Fibroblast of villous mesenchyme (primary cell): ENCODE data around the gene CDK9. TPM values are rescaled to one million over a fixed set of nuclear protein-coding genes. Genes with fewer than 3 reads are reported as not detected.

Experiments used
- DNase-seq: peaks from one replicate; pipeline ENCODE4 v3.0.0-alpha.2; 2010; ENCODE audit warnings: low read depth
- H3K4me3 ChIP-seq: 2 replicates; pipeline ENCODE4 v1.5.1; 2011; ENCODE audit warnings: low read depth, mild to moderate bottlenecking, low read length
- CTCF ChIP-seq: IDR thresholded peaks from 2 replicates; pipeline ENCODE4 v1.5.1; 2012; ENCODE audit warnings: low read depth, mild to moderate bottlenecking, low read length; ENCODE audit not compliant: insufficient read depth
- total RNA-seq: library from RNA; depleted of rRNA; stranded (reverse); fragments of >200 nt; gene quantifications from 2 replicates; pipeline ENCODE4 v1.2.3, GENCODE V29; 2012

CDK9 gene
- total RNA-seq, 1 donor = 50.1 TPM

DNA sequence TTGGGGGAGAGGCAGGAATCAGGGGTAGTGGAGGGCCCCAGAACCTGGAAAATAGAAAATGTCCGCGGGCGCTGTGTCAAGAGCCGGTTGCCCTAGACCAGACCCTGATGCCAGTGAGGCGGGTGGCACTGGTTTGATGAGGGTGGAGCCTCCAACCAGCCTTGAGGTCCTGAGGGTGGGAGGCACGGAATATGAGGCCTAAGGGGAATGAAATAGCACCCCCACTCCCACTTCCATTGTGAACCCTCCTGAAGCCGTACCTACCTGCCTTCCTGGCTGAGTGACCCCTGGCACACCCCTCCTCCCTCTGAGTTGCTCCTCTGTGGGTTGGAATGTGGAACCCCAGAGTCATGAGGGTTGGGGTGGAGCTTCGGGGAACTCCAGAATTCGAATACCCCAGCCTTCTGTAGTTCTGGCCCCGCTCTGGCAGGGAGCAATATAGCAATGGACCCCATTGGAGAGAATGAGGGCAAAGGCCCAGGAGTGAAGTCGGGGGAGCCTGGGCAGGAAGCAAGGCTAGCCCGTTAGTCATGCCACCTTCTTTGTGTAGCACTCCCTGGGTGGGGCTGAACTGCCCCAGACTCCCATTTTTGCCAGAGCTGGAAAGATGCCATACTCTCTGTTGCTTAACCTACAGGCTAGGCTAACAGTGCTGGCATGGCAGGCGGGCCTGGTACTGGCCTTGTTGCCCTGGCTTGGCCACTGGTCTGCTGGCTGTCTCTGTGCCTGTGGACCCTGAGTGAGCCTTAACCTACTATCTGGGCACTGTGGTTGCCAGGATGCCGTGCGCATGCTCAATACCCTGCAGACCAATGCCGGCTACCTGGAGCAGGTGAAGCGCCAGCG lies 17.9 kb downstream of the CDK9 start:
- no peak for TF ChIP-seq CTCF
- peak; percentile 20 for DNase-seq
- H3K4me3 ChIP-seq = peak overlapping the region; percentile 66

DNA sequence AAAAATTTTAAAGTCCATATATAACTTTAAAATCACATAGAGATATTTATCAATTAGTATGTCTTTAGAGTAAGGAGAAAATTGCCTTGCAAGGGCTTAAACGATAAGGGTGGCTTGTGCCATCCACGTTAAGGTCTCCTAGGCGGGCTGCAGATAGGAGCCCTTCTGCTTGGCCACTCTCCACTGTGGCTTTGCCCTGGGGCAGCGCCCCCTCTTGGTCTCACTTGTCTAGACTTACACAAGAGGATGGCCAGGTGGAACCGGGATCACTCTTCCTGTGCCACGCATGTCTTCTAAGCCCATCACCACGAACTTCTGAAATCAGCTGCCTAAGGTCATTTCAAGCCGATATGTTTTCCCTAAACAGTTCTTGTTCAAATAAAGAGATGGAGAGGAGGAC lies 19.8 kb downstream of the CDK9 start:
- DNase-seq = peak; percentile 36
- TF ChIP-seq CTCF = peak; percentile 46
- no peak overlapping the region for H3K4me3 ChIP-seq

GRCh38 chr9:127806871-127807270 lies 21.0 kb downstream of the CDK9 start:
- no peak for DNase-seq
- no peak overlapping the region for H3K4me3 ChIP-seq
- TF ChIP-seq CTCF = no peak

DNA sequence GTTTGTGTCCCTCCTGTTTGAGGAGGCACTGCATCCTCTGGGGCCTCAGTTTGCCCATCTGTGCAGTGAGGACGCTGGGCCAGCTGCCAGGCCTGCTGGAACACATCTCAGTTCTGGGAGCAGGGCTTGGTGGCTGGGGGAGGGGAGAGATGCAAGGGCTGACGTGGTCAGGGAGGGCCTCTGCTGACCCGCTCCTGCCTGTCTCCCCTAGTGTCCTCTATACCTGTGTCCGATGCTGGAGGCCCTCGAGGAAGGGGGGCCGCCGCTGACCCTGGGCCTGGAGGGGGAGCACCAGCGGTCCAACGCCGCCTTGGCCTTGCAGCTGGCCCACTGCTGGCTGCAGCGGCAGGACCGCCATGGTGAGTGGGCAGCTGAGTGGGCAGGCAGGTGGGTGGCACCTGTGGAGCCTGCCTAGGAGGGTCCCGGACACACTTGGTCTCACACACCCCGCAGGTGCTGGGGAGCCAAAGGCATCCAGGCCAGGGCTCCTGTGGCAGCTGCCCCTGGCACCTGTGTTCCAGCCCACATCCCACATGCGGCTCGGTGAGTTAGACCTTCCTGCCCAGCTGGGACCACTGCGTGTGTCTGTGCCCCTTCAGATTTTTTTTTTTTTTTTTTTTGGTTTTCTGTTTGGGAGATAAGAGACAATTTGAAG lies 22.6 kb downstream of the CDK9 start:
- TF ChIP-seq CTCF = no peak
- H3K4me3 ChIP-seq = no peak overlapping the region
- DNase-seq = no peak

DNA sequence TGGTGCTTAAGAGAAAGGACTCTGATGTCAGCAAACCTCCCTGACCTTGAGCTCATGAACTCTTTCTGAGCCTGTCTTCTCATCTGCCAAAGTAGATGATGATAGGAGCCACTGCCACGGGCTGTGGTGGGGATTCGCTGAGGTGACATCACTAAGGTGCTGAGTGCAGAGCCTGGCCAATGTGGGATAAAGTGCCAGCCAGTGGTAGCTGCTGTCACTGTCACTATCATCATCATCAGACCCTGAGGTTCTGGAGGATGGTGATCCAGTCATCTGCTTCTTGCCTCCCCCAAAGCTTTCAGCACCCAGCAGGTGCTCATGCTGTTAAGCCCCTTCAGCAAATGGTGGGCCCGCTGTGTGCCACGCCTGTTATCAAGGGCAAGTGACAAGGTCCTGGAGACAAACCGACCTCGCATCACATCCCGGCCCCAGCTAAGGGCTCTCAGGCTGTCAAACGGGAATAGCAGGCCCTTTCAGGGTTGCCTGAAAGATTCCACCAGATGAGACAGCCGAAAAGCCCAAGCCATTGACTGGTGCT lies 23.2 kb downstream of the CDK9 start:
- no peak for DNase-seq
- TF ChIP-seq CTCF = no peak
- no peak overlapping the region for H3K4me3 ChIP-seq

GRCh38 chr9:127809540-127810377 lies 23.9 kb downstream of the CDK9 start:
- no peak overlapping the region for H3K4me3 ChIP-seq
- DNase-seq = no peak
- TF ChIP-seq CTCF = no peak
